Activated CD4-positive, alpha-beta T cell treated with anti-CD3 and anti-CD28 coated beads for 4 hours (primary cell): ENCODE results near the gene BTLA.
"Not testable (repeated sequence)": the region's sequence is repeated elsewhere in the genome, so short reads cannot be mapped to it uniquely, and the experiment has no call there.

ENCODE experiments used
- DNase-seq, 2 donors: peaks; one replicate each; pipeline ENCODE4 v3.0.0-alpha.2; 2020

BTLA gene

GRCh38 chr3:112498914-112499711, at the start of gene BTLA:
Gene BTLA (minus strand): TSS chr3:112499472. CDS start chr3:112499358, 114 bp downstream.
- DNase-seq: peak in 1 of 2 donors; percentile 35

GRCh38 chr3:112546216-112546759, 47.0 kb upstream of the BTLA start:
- no peak for DNase-seq

- no peak for DNase-seq
Observed at GRCh38 chr3:112539825-112540650, 40.8 kb upstream of the BTLA start.

- no peak for DNase-seq
Observed at GRCh38 chr3:112531358-112531781, 32.1 kb upstream of the BTLA start.

GRCh38 chr3:112530573-112530972, 31.3 kb upstream of the BTLA start:
- DNase-seq: no peak

GRCh38 chr3:112524127-112524526, 24.9 kb upstream of the BTLA start:
- not testable (repeated sequence) for DNase-seq

- peak; percentile 28 to 52 for DNase-seq
Observed at GRCh38 chr3:112519424-112520001, 20.2 kb upstream of the BTLA start.

GRCh38 chr3:112518970-112519369, 19.7 kb upstream of the BTLA start:
- DNase-seq: peak in 1 of 2 donors; percentile 5

- DNase-seq: no peak
Observed at GRCh38 chr3:112514527-112515128, 15.4 kb upstream of the BTLA start.

- no peak for DNase-seq
Observed at GRCh38 chr3:112512320-112512719, 13.0 kb upstream of the BTLA start.

GRCh38 chr3:112508860-112509259, 9.6 kb upstream of the BTLA start:
- DNase-seq: no peak

- no peak for DNase-seq
Observed at GRCh38 chr3:112508261-112508660, 9.0 kb upstream of the BTLA start.

- DNase-seq: no peak
Observed at GRCh38 chr3:112505907-112506306, 6.6 kb upstream of the BTLA start.

GRCh38 chr3:112504123-112504522, 4.9 kb upstream of the BTLA start:
- DNase-seq: no peak

- DNase-seq: no peak
Observed at GRCh38 chr3:112503304-112503972, 4.2 kb upstream of the BTLA start.

GRCh38 chr3:112500621-112501020, 1.3 kb upstream of the BTLA start:
- no peak for DNase-seq

GRCh38 chr3:112497897-112498548, 1.2 kb downstream of the BTLA start:
- DNase-seq: no peak

- no peak for DNase-seq
Observed at GRCh38 chr3:112496366-112497067, 2.8 kb downstream of the BTLA start.

- not testable (repeated sequence) for DNase-seq
Observed at GRCh38 chr3:112494448-112494767, 4.9 kb downstream of the BTLA start.

- DNase-seq: no peak
Observed at GRCh38 chr3:112492124-112492523, 7.1 kb downstream of the BTLA start.

- no peak for DNase-seq
Observed at GRCh38 chr3:112491373-112491772, 7.9 kb downstream of the BTLA start.
